ENCODE measurements around the gene LDHD. TPM values are rescaled to one million over a fixed set of nuclear protein-coding genes. Genes with fewer than 3 reads are reported as not detected.

Gene LDHD
- total and polyA plus RNA-seq, 10 of the 15 experiments (the other 5 are each of a cell fraction or from before 2014, with no cell fraction given) = 0.10 to 0.12 TPM; not detected in 8

GRCh38 chr16:75109732-75110243 is 6.8 kb downstream of the LDHD start:
- peaks cover 36% of the 10 kb centered on the region for H3K4me1 ChIP-seq (ENCODE audit: control insufficient read depth, insufficient read depth, low read length)
- no peak for FAIRE-seq

More at GRCh38 chr16:75109732-75110243, 6.8 kb downstream of the LDHD start:
- peak overlapping the region; percentile 66 for H3K4me2 ChIP-seq (ENCODE audit: control insufficient read depth, insufficient read depth)
- SMC1A ChIA-PET (ENCODE audit: uncharacterized antibody, unreplicated experiment) = interaction anchor here (0.8 to 6.7 kb wide), 13 partner anchors 8 to 295 kb away, joined by 3 to 69 read pairs (median 4); partner anchors contain the start of gene ZNRF1
- BruUV-seq (replicated peaks) = no TSS peak
- no peak overlapping the region for H3K4me3 ChIP-seq
- no peaks in the 10 kb centered on the region for H3K27me3 ChIP-seq (replicated peaks in 1 of 2; ENCODE audit: control insufficient read depth in 2 of 2, insufficient read depth in 2 of 2, low read length in 1 of 2)
- intact Hi-C loops (cut with micrococcal nuclease; ENCODE audit: unreplicated experiment) = loop anchor here (2.0 to 5.0 kb wide), 4 partner anchors 32 to 401 kb away; no protein-coding TSS in a partner anchor
- CTCF ChIA-PET = interaction anchor here (0.7 to 6.7 kb wide), 13 partner anchors 11 to 405 kb away, joined by 3 to 90 read pairs (median 6); partner anchors contain the start of gene ZNRF1
- no peaks in the 10 kb centered on the region; a peak in 2 of 4 replicates for H3K36me3 ChIP-seq (ENCODE audit: control insufficient read depth in 2 of 2, insufficient read depth in 2 of 2, low read length in 1 of 2)
- no peaks in the 10 kb centered on the region for H3K9me3 ChIP-seq (replicated peaks; ENCODE audit: control insufficient read depth, insufficient read depth, low read length)
- H3K27ac ChIP-seq (ENCODE audit: control insufficient read depth, insufficient read depth) = no peak overlapping the region
- H3K79me2 ChIP-seq (ENCODE audit: control insufficient read depth, insufficient read depth, low read length) = no peaks in the 10 kb centered on the region
- H4K20me1 ChIP-seq (ENCODE audit: control insufficient read depth, insufficient read depth) = no peaks in the 10 kb centered on the region
- ATAC-seq (no peak), DNase-seq (ENCODE audit: low read depth, low spot score) (no peak)
- no peak overlapping the region for H2AFZ ChIP-seq (ENCODE audit: control insufficient read depth, low read depth, low read length)
- H3K9ac ChIP-seq (ENCODE audit: control insufficient read depth, insufficient read depth, low read length) = no peak overlapping the region; the same call in 1 of the 2 replicates
- RAD21 ChIA-PET (ENCODE audit: unreplicated experiment) = interaction anchor here (0.8 to 4.9 kb wide), 13 partner anchors 10 to 389 kb away, joined by 3 to 92 read pairs (median 4); partner anchors contain the start of genes WDR59 and ZNRF1
- in situ Hi-C loops (cut with MboI) = loop anchor here (5.0 to 10.0 kb wide), 3 partner anchors 65 to 407 kb away; partner anchors contain the start of gene MLKL
- POLR2A ChIA-PET = interaction anchor here (1.3 kb wide), 1 partner anchor 111 kb away, joined by 3 read pairs; the partner anchor contains the start of gene ZNRF1
- WGBS (ENCODE audit: insufficient coverage, insufficient replicate concordance, low lambda C conversion rate, missing lambda C conversion rate) = 55% methylated on average over 10 of the region's 10 CpGs
- no peak for TF ChIP-seq SREBF1 (IDR thresholded peaks at IDR 0.05; ENCODE audit: low read length)
- no peak for TF ChIP-seq ZBTB33 (IDR thresholded peaks at IDR 0.05)
- no peak for TF ChIP-seq CREM (IDR thresholded peaks at IDR 0.05; ENCODE audit: low read depth)
- no peak for TF ChIP-seq ZBTB40 (IDR thresholded peaks at IDR 0.05; ENCODE audit: borderline replicate concordance)
- TF ChIP-seq LARP7 (IDR thresholded peaks at IDR 0.05) = no peak
- TF ChIP-seq RAD21 (IDR thresholded peaks at IDR 0.05; ENCODE audit: insufficient read depth, low read depth, low read length) = peak; percentile 47; the same call in 1 of the 2 replicates
- TF ChIP-seq CEBPZ (IDR thresholded peaks at IDR 0.05; ENCODE audit: low read depth, low read length) = no peak
- TF ChIP-seq SMARCA5 (IDR thresholded peaks at IDR 0.05) = no peak
